Urinary bladder (tissue), 2 donors: ENCODE results near the gene HOXA9. TPM values are rescaled to one million over a fixed set of nuclear protein-coding genes. Genes with fewer than 3 reads are reported as not detected.

Experiments used
- polyA plus RNA-seq: library from polyadenylated mRNA; stranded (reverse); fragments of 200-250 nt; gene quantifications from one replicate; pipeline ENCODE4 v1.2.3, GENCODE V29; 2013
- small RNA-seq: library from RNA; depleted of rRNA; stranded (forward); fragments of <200 nt; gene quantifications from one replicate; pipeline ENCODE3, GENCODE V24; 2014
- total RNA-seq: library from RNA; depleted of rRNA; stranded (reverse); fragments of >200 nt; gene quantifications from one replicate; pipeline ENCODE4 v1.2.3, GENCODE V29; 2014
- donor health status: healthy.

HOXA9 gene
- total and polyA plus RNA-seq, 2 donors, result 19.8 to 20.5 TPM

Small RNAs within 50 kb of the gene (small RNA-seq; reads per million reads assigned to genes)
- gene AC004080.5, result not detected
- gene RF02140, result not detected
- not detected for gene RF02141

Other genes starting within 250 kb of the HOXA9 start
- gene HOXA1, start 69.5 kb downstream of the HOXA9 start, total RNA-seq, result 2.0 TPM
- gene HOXA1, start 69.5 kb downstream of the HOXA9 start, polyA plus RNA-seq, result 1.6 TPM
- gene HOXA2, start 62.9 kb downstream of the HOXA9 start, total RNA-seq, result 1.4 TPM
- gene HOXA2, start 62.9 kb downstream of the HOXA9 start, polyA plus RNA-seq, result 1.3 TPM
- 1.0 TPM for gene HOXA4, start 34.8 kb downstream of the HOXA9 start, total RNA-seq
- gene HOXA4, start 34.8 kb downstream of the HOXA9 start, polyA plus RNA-seq, result 6.0 TPM
- 12.5 TPM for gene HOXA5, start 21.9 kb downstream of the HOXA9 start, total RNA-seq
- 9.9 TPM for gene HOXA5, start 21.9 kb downstream of the HOXA9 start, polyA plus RNA-seq
- 8.4 TPM for gene HOXA6, start 17.8 kb downstream of the HOXA9 start, total RNA-seq
- 4.4 TPM for gene HOXA6, start 17.8 kb downstream of the HOXA9 start, polyA plus RNA-seq
- gene HOXA3, start 13.0 kb downstream of the HOXA9 start, total RNA-seq, result 9.0 TPM
- 11.4 TPM for gene HOXA3, start 13.0 kb downstream of the HOXA9 start, polyA plus RNA-seq
- 3.7 TPM for gene HOXA7, start 8.9 kb downstream of the HOXA9 start, total RNA-seq
- 14.2 TPM for gene HOXA7, start 8.9 kb downstream of the HOXA9 start, polyA plus RNA-seq
- 23.2 TPM for gene HOXA10, start 8.8 kb upstream of the HOXA9 start, total RNA-seq
- 44.9 TPM for gene HOXA10, start 8.8 kb upstream of the HOXA9 start, polyA plus RNA-seq
- gene HOXA11, start 19.7 kb upstream of the HOXA9 start, total RNA-seq, result 9.3 TPM
- 39.1 TPM for gene HOXA11, start 19.7 kb upstream of the HOXA9 start, polyA plus RNA-seq
- 43.2 TPM for gene HOXA13, start 34.6 kb upstream of the HOXA9 start, total RNA-seq
- 24.4 TPM for gene HOXA13, start 34.6 kb upstream of the HOXA9 start, polyA plus RNA-seq
- gene EVX1, start 77.3 kb upstream of the HOXA9 start, total RNA-seq, result 1.1 TPM
- gene EVX1, start 77.3 kb upstream of the HOXA9 start, polyA plus RNA-seq, result 2.0 TPM